OCI-LY7 (cell line): ENCODE results near the gene PRSS1. TPM values are rescaled to one million over a fixed set of nuclear protein-coding genes. Genes with fewer than 3 reads are reported as not detected.
A peak's percentile ranks its signal among the peaks of the same experiment; 100 is the strongest.

ENCODE experiments used
- BruUV-seq: library from RNA; stranded (reverse); fragments of 400-500 nt; replicated peaks from 2 replicates; lab custom pipeline; 2021; lab: Mats Ljungman, UMichigan
- CTCF ChIA-PET: fragments of 300-600 bp; sonication (Branson Sonifier 250); formaldehyde crosslinking; loops from one replicate; lab custom pipeline; 2022; ENCODE audit warnings: antibody characterized with exemption; ENCODE audit not compliant: unreplicated experiment; lab: Charles Lee
- POLR2A ChIA-PET: fragments of 300-600 bp; sonication (Branson Sonifier 250); formaldehyde crosslinking; loops from one replicate; lab custom pipeline; 2022; ENCODE audit warnings: antibody characterized with exemption; lab: Charles Lee
- DNase-seq: peaks from one replicate; pipeline ENCODE4 v3.0.0-alpha.2; 2015; ENCODE audit warnings: low spot score
- H2AFZ ChIP-seq: fragments of 200-600 bp; sonication (generic), shearing (Covaris generic); 2 replicates; pipeline ENCODE4 v1.6.1; 2014; ENCODE audit warnings: mild to moderate bottlenecking, antibody characterized with exemption, low read length, moderate library complexity
- H3K27ac ChIP-seq: fragments of 200-600 bp; sonication (generic); 2 replicates; pipeline ENCODE4 v1.5.1; 2014; ENCODE audit warnings: mixed run types, low read depth, mild to moderate bottlenecking, moderate library complexity, low read length, inconsistent platforms; ENCODE audit not compliant: poor library complexity, severe bottlenecking
- H3K36me3 ChIP-seq: fragments of 200-600 bp; sonication (generic); 2 replicates; pipeline ENCODE4 v1.6.1; 2014; ENCODE audit warnings: mild to moderate bottlenecking, antibody characterized with exemption, low read length, moderate library complexity, mixed read lengths; ENCODE audit not compliant: insufficient read depth
- H3K4me1 ChIP-seq: fragments of 200-600 bp; sonication (generic); 2 replicates; pipeline ENCODE4 v1.5.1; 2014; ENCODE audit warnings: mild to moderate bottlenecking, low read length; ENCODE audit not compliant: insufficient read depth, poor library complexity, severe bottlenecking
- H3K4me2 ChIP-seq: fragments of 200-600 bp; sonication (generic); 2 replicates; pipeline ENCODE4 v1.6.1; 2014; ENCODE audit warnings: mild to moderate bottlenecking, low read length
- H3K4me3 ChIP-seq: fragments of 200-600 bp; sonication (generic); 2 replicates; pipeline ENCODE4 v1.5.1; 2014; ENCODE audit warnings: mild to moderate bottlenecking, low read depth, low read length; ENCODE audit not compliant: poor library complexity, severe bottlenecking
- H3K79me2 ChIP-seq: fragments of 200-600 bp; sonication (generic); 2 replicates; pipeline ENCODE4 v1.6.1; 2016; ENCODE audit warnings: low read depth, mild to moderate bottlenecking, low read length, moderate library complexity, mixed read lengths; ENCODE audit not compliant: insufficient read depth
- H3K9me2 ChIP-seq: fragments of 200-600 bp; sonication (generic); 2 replicates; pipeline ENCODE4 v1.6.1; 2016; ENCODE audit warnings: mild to moderate bottlenecking, low read length, mixed read lengths; ENCODE audit not compliant: insufficient read depth
- H3K9me3 ChIP-seq: fragments of 200-600 bp; sonication (generic); 2 replicates; pipeline ENCODE4 v1.6.1; 2014; ENCODE audit warnings: mild to moderate bottlenecking, mixed run types, low read length, mixed read lengths
- H4K20me1 ChIP-seq: fragments of 200-600 bp; sonication (generic); 2 replicates; pipeline ENCODE4 v1.6.1; 2014; ENCODE audit warnings: mild to moderate bottlenecking, antibody characterized with exemption, low read length, moderate library complexity, mixed read lengths; ENCODE audit not compliant: insufficient read depth
- EZH2phosphoT487 ChIP-seq: fragments of 200-600 bp; sonication (generic); IDR thresholded peaks from 2 replicates; pipeline ENCODE4 v1.6.1; 2018; ENCODE audit warnings: low read depth, borderline replicate concordance, mild to moderate bottlenecking, mixed run types, antibody characterized with exemption, low read length, moderate library complexity, mixed read lengths
- intact Hi-C: fragments of 100-400 bp; cut with micrococcal nuclease; formaldehyde crosslinking; loops from one replicate; pipeline ENCODE4 v1.10.0; 2022; ENCODE audit not compliant: unreplicated experiment
- total RNA-seq, 2 experiments: library from RNA; depleted of rRNA in 1 of 2; stranded (reverse); fragments of >200 nt in 1 of 2; shearing (Covaris generic) in 1 of 2; gene quantifications; 2 replicates each; pipeline ENCODE4 v1.2.3, GENCODE V29; 2014 to 2022
- TF ChIP-seq, protein P1 (sequence below): fragments of 200-600 bp; sonication (generic); conservative IDR thresholded peaks from 2 replicates; pipeline ENCODE4 v1.5.1; 2014; ENCODE audit warnings: mild to moderate bottlenecking, antibody characterized with exemption, low read length, moderate library complexity, mixed read lengths

Gene PRSS1
- total RNA-seq, 2 experiments from 2014 or later = not detected

DNA sequence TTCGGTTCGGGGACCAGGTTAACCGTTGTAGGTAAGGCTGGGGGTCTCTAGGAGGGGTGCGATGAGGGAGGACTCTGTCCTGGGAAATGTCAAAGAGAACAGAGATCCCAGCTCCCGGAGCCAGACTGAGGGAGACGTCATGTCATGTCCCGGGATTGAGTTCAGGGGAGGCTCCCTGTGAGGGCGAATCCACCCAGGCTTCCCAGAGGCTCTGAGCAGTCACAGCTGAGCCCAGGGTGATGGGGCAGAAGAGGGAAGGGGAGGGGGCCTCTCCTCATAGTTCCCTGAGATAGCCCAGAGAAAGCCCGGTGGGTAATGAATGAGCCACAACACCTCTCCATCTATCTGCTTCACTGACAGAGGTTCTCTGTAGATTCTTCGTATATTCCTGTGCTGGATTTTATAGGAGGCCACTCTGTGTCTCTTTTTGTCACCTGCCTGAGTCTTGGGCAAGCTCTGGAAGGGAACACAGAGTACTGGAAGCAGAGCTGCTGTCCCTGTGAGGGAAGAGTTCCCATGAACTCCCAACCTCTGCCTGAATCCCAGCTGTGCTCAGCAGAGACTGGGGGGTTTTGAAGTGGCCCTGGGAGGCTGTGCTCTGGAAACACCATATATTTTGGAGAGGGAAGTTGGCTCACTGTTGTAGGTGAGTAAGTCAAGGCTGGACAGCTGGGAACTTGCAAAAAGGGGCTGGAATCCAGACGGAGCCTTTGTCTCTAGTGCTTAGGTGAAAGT is 37.9 kb downstream of the PRSS1 start:
- no TSS peak for BruUV-seq
- intact Hi-C loops = no loop called here
- H2AFZ ChIP-seq = peak overlapping the region; percentile 62; the same call in 1 of the 2 replicates
- no peak overlapping the region for H3K27ac ChIP-seq
- ChIA-PET POLR2A (interaction anchor here (0.7 to 19.1 kb wide), 10 partner anchors 9 to 95 kb away, joined by 3 to 666 read pairs (median 8); no protein-coding TSS in a partner anchor), CTCF (interaction anchor here (2.0 to 2.5 kb wide), 2 partner anchors 11 to 24 kb away, joined by 13 to 16 read pairs; no protein-coding TSS in a partner anchor)
- H4K20me1 ChIP-seq = no peaks in the 10 kb centered on the region
- H3K4me1 ChIP-seq = peaks cover 91% of the 10 kb centered on the region
- DNase-seq = no peak
- H3K4me3 ChIP-seq = no peak overlapping the region
- H3K9me2 ChIP-seq = no peaks in the 10 kb centered on the region
- H3K9me3 ChIP-seq = no peaks in the 10 kb centered on the region
- H3K36me3 ChIP-seq = no peaks in the 10 kb centered on the region
- no peaks in the 10 kb centered on the region for H3K79me2 ChIP-seq
- H3K4me2 ChIP-seq = no peak overlapping the region
- no peak for TF ChIP-seq EZH2phosphoT487
- TF ChIP-seq, protein P1, sequence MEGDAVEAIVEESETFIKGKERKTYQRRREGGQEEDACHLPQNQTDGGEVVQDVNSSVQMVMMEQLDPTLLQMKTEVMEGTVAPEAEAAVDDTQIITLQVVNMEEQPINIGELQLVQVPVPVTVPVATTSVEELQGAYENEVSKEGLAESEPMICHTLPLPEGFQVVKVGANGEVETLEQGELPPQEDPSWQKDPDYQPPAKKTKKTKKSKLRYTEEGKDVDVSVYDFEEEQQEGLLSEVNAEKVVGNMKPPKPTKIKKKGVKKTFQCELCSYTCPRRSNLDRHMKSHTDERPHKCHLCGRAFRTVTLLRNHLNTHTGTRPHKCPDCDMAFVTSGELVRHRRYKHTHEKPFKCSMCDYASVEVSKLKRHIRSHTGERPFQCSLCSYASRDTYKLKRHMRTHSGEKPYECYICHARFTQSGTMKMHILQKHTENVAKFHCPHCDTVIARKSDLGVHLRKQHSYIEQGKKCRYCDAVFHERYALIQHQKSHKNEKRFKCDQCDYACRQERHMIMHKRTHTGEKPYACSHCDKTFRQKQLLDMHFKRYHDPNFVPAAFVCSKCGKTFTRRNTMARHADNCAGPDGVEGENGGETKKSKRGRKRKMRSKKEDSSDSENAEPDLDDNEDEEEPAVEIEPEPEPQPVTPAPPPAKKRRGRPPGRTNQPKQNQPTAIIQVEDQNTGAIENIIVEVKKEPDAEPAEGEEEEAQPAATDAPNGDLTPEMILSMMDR = no peak

DNA sequence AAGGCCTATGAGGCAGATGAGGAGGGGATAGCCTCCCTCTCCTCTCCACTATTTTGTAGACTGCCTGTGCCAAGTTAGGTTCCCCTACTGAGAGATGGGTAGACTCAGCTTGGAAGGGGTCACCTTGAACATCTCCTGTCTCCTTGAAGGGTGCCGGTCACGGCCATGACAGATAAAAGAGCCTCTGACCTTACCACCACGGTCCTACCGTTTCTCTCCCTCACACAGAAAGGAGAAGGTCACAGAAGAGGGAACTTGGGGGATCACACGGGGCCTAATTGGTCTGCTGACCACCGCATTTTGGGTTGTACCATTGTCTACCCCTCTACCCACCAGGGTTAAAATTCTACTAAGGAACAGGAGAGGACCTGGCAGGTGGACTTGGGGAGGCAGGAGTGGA is 38.5 kb downstream of the PRSS1 start:
- H3K4me2 ChIP-seq = no peak overlapping the region; the same call in 1 of the 2 replicates
- TF ChIP-seq, protein P1 = no peak
- TF ChIP-seq EZH2phosphoT487 = no peak
- peaks cover 93% of the 10 kb centered on the region for H3K4me1 ChIP-seq
- H3K9me2 ChIP-seq = no peaks in the 10 kb centered on the region
- H3K79me2 ChIP-seq = no peaks in the 10 kb centered on the region
- H3K27ac ChIP-seq = no peak overlapping the region
- no peaks in the 10 kb centered on the region for H3K36me3 ChIP-seq
- no peak overlapping the region for H3K4me3 ChIP-seq
- POLR2A ChIA-PET = interaction anchor here (0.8 to 19.1 kb wide), 6 partner anchors 11 to 104 kb away, joined by 3 to 666 read pairs (median 4); no protein-coding TSS in a partner anchor
- intact Hi-C loops = no loop called here
- H2AFZ ChIP-seq = peak overlapping the region; percentile 62; the same call in 1 of the 2 replicates
- CTCF ChIA-PET = interaction anchor here (1.3 to 2.5 kb wide), 2 partner anchors 10 to 23 kb away, joined by 8 to 16 read pairs; no protein-coding TSS in a partner anchor
- no peak for DNase-seq
- H3K9me3 ChIP-seq = no peaks in the 10 kb centered on the region
- H4K20me1 ChIP-seq = no peaks in the 10 kb centered on the region
- BruUV-seq = no TSS peak
